Cortex of kidney (tissue), 1 donor: ENCODE results near the gene PPP1R13L.
A peak's percentile ranks its signal among the peaks of the same experiment; 100 is the strongest.

Experiments
- DNase-seq: peaks from one replicate; lab custom pipeline; 2025; lab: John Stamatoyannopoulos, UW

Gene PPP1R13L

DNA sequence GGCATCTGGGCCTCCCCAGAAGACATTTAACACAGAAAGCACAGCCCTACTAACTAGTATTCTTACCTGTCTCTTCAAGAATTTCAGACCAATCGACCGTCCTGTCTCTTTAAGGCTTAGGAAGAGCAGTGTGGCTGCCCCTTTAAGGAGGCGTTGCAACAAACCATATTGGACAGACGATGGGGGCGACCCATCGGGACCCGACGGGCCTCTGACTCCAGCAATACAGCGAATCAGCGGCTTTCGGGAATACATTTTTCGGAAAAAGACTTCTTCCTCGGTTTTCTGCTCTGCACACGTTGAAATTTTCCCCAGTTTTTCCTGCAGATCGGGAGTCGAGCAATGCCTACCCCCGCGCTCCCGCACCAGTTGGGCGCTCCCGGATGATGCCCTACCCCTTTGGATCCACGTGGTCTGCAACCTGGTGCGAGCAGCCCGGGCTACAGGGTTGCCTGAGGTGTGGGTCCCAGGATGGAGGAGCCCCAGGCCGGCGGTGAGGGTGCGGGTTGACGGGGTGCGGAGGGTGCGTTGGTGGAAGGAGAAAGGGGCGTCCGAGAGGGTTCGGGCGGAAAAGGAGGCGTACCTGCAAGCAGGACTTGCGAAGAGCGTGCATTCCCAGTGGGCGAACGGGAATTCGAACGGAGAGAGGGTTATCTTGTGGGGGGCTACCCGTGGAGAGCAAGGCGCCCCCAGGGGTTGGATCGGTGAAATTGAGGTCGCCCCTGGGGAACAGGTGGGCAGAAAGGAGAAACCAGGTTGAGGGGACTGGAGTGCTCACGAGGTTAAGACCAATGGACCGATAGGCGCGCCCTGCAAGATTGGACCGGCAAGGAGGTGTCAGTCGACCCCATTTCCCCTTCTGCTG lies 1.6 kb upstream of the PPP1R13L start, which contains the start of gene POLR1G:
Gene POLR1G (plus strand): TSS at position 419 of the 865 bp plus-strand sequence. CDS start 53 bp downstream, at position 472.
- no peak for DNase-seq

- DNase-seq = no peak
These were observed 761 bp upstream of the PPP1R13L start for GRCh38 chr19:45405435-45406225.

GRCh38 chr19:45403781-45404556 lies 900 bp downstream of the PPP1R13L start:
- DNase-seq = no peak

DNA sequence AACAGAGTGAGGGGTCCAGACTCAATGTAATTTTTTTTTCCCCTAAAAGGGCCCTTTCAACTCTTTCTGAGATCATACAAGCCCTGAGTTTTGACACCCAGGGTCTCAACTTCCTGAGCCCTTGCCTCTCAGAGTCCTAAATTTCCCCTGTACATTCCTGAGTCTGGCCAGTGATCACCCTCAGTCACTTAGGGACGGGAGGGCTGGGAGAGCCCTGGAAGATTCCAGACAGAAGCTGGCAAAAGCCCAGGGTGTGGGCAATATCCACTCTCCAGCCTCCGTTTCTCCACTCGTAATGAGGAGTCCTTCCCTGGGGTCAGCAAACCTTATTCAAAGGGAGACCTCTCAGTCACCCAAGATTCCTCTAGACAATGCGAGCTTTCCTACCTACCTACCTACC lies 1.6 kb downstream of the PPP1R13L start:
- DNase-seq = no peak

- no peak for DNase-seq
These were observed 2.4 kb downstream of the PPP1R13L start for GRCh38 chr19:45402298-45403061.

DNA sequence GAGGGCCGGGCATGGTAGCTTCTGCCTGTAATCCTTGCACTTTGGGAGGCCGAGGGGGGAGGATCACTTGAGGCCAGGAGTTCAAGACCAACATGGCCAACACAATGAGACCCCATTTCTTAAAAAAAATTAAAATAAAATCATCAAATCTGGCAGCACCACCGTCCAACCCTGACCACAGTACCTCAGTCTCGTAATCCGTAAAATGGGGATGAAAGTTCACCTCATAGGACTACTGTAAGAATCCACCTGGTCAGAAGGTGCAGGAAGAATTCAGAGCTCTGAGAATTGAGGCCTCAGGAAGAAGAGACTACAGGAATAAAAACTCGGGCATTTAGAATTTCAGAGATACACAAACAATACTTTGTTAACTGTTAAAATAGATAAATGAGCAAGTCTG lies 3.1 kb downstream of the PPP1R13L start:
- no peak for DNase-seq

- no peak for DNase-seq
These were observed 4.7 kb downstream of the PPP1R13L start for GRCh38 chr19:45400192-45400591.

- no peak for DNase-seq
These were observed 8.8 kb downstream of the PPP1R13L start for GRCh38 chr19:45395821-45396617.

DNA sequence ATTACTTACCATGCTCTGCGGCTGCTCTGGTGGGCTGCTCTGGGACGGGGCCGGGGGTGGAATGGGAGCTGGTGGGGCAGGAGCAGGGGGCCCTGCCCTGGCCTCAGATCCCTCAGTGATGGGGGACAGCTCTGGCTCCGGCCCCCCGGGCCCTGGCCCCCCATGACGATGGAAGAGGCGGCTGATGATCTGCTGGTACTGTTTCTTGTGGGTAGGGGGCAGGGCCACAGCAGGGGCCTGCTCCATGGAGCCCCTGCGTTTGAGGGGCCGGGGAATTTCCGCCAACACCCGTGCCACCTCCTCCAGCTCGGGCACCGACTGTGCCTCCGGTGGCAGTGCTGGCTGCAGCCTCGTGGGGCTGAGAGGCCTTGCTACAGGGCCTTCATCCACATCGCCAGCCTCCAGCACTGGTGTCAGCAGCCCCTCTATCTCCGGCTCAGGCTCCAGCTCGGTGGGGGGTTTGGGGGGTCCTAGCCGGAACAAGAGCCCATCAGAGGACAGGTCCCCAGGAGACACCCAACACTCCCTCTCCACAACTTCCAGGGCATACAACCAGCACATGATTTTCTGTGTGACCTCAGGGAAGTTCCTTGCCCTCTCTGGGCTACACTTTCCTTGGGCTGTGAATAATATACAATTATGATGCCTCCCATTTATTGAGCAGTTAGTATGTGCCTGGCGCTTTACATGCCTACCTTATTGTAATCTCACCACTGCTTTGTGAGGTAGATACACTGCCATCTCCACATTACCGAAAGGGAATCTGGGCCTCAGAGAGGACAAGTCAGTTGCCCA lies 12.8 kb downstream of the PPP1R13L start:
- no peak for DNase-seq

DNA sequence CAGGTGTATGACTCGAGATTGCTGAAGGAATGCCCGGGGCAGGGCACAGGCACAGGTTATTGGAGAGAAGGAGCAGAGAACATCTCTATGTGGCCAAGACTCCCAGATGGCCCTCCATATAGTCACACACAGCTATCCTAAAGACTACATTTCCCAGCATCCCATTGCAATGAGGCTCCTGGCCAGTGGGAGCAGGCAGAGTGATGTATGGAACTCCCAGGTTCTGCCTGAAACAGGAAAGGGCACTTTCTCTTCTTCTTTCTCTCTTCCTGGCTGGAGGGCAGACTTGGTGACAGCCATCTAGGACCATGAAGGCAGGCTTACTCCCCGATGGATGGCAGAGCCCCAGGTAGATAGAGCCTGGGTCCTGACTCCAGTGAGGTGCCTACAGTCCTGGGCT lies 13.5 kb downstream of the PPP1R13L start:
- no peak for DNase-seq

- no peak for DNase-seq
These were observed 19.3 kb downstream of the PPP1R13L start for GRCh38 chr19:45385392-45386221.

DNA sequence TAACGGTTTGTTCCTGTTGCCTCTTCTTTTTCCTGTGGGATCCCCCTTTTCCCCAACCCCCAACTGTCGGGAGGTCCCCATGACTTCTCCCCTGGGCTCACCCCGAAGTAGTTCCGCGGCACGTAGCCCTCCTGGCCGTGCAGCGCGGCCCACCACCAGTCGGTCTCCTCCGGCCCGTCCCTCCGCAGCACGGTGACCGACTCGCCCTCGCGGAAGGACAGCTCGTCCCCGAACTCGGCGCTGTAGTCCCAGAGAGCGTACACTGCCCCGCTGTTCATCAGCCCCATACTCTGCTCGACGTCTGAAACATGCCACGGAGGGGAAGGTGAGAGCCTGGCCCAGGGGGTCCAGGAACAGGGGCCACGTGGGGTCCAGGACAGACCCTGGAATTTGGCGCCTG lies 22.4 kb downstream of the PPP1R13L start:
- DNase-seq = no peak

DNA sequence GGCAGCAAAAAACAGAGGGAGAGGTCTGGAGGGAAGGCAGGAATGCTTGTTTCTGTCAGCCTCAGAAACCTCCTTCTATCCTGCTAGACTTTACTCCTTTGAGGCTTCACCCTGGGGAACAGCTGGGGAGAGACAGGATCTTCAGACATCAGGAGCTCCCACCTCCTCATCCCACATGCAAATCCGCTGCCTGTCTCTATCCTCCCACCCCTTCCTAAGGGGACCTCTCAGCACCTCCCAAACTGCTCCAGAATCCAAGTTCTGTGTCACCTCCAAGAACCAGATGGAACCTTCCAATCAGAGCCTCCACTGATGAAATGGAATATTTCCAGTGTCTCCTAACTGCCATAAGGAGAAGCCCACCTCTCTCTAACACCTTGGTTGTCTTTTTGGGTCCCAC lies 24.8 kb downstream of the PPP1R13L start:
- DNase-seq = no peak

DNA sequence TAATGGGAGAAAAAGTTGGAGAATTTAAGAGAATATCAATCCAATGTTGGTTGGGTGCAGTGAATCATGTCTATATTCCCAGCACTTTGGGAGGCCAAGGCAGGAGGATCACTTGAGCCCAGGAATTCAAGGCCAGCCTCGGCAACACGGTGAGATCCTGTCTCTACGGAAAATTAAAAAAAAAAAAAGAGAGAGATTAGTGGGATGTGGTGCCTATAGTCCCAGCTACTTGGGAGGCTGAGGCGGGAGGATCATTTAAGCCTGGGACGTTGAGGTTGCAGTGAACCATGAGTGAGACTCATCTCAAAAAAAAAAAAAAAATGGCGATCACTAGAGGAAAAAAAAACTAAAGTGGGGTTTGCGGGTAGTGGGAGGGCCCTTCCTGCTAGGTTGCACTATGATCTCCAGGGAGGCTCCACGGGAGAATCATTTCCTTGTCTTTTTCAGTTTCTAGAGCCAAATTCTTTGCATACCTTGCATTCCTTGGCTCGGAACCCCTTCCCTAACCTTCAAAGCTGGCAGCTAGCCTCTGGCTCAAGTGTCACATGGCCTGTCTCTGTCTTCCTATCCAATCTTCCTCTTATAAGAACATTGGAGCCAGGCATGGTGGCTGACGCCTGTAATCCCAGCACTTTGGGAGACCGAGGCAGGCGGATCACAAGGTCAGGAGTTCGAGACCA lies 28.7 kb downstream of the PPP1R13L start:
- DNase-seq = no peak

DNA sequence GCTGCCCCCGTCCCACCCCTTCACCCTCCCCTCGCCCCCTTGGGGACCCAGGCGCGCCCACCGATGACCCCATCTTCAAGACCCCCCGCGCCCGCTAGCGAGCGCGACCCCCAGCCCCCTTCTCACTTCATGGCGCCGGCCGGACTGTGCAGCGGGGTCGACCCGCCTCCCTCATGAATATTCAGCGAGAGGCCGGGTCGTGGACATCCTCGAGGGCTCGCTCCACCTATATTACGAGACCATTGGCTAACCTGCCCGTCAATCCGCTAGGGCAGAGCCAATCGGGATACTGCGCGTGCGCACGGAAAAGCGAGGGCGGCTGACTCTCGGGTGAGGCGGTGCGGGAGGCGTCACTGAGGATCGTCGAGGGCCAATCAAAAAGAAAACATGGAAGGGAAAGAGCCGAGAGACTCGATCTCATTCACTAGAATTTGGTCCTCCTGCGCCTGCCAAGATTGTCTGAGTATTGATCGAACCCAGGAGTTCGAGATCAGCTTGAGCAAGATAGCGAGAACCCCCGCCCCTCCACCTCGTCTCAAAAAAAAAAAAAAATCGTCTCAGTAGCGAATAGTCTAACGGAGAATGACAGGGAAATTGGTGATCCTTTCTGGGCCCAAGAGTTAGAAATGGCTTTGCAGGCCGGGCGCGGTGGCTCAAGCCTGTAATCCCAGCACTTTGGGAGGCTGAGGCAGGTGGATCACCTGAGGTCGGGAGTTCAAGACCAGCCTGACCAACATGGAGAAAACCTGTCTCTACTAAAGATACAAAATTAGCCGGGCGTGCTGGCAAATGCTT lies 34.3 kb downstream of the PPP1R13L start, which contains the start of gene ERCC2:
Gene ERCC2 (minus strand): TSS at position 164 of the 795 bp plus-strand sequence. CDS start 33 bp downstream, at position 131.
- DNase-seq = peak; percentile 37

DNA sequence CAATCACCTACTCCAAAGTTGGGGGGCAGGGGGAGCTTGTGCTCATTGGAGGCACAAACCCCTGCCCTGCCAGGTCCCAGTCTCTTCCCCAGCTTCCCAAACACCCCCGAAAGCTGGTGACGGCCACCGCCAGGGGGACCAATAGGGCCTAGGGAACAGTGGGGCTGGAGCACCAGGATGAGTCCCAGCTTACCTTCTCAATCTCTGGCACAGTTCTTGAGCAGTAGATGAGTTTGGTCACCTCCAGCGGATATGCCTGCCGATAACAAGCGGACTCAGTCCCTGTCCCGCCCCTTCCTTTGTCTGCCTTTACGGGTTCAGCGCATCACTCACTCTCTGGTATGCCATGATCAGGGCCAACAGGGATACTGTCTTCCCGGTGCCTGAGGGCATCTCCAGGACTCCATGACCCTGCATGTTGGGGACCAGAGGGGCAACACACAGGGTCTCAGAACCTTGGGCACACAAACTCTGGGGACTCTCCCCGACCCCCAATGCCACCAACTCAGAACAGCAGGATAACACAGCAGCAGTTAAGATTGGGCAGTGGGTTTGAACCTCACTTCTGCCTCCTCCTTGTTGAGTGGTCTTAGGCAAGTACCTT lies 36.0 kb downstream of the PPP1R13L start:
- DNase-seq = no peak

GRCh38 chr19:45368127-45368526 lies 36.7 kb downstream of the PPP1R13L start:
- no peak for DNase-seq
